HepG2 (cell line): Measurements from ENCODE around the gene CRAT. TPM values are rescaled to one million over a fixed set of nuclear protein-coding genes. Genes with fewer than 3 reads are reported as not detected.

Experiments used
- ARNT ChIP-seq: fragments of 450-650 bp; IDR thresholded peaks from 2 replicates; pipeline ENCODE4 v1.6.1; 2017
- ATF4 ChIP-seq, 2 experiments: fragments of 450-650 bp in 1 of 2; sonication (generic) in 1 of 2; formaldehyde crosslinking; IDR thresholded peaks; 2 replicates each; pipeline versions ENCODE4 v1.5.0 to v1.8.0; 2020 to 2022; ENCODE audit warnings: mild to moderate bottlenecking in 1 of 2, missing genetic modification reagents in 1 of 2
- ATF5 ChIP-seq: sonication (generic); formaldehyde crosslinking; IDR thresholded peaks from 2 replicates; pipeline ENCODE4 v1.4.0; 2020; ENCODE audit warnings: mild to moderate bottlenecking, low read depth, missing genetic modification reagents
- CREB1 ChIP-seq, 2 experiments: fragments of 450-650 bp in 1 of 2; IDR thresholded peaks; 2 replicates each; pipeline ENCODE4 v1.6.1; 2016 to 2017; ENCODE audit warnings: control low read depth in 1 of 2, mild to moderate bottlenecking in 1 of 2, missing compliant biosample characterization in 1 of 2, missing genetic modification characterization in 1 of 2
- DNMT3B ChIP-seq: conservative IDR thresholded peaks from 2 replicates; pipeline ENCODE4 v1.6.1; 2016; ENCODE audit warnings: missing biosample characterization, control low read depth
- SP140L ChIP-seq: sonication (generic); formaldehyde crosslinking; IDR thresholded peaks from 2 replicates; pipeline ENCODE4 v1.4.0; 2020; ENCODE audit warnings: missing genetic modification reagents, borderline replicate concordance
- YY1 ChIP-seq: IDR thresholded peaks from 2 replicates; pipeline ENCODE4 v1.6.1; 2011; ENCODE audit warnings: low read length, low read depth, moderate library complexity, mild to moderate bottlenecking; ENCODE audit not compliant: insufficient read depth, insufficient replicate concordance
- ZNF142 ChIP-seq: sonication (generic); formaldehyde crosslinking; IDR thresholded peaks from 2 replicates; pipeline ENCODE4 v1.4.0; 2020; ENCODE audit warnings: missing genetic modification reagents
- ZNF329 ChIP-seq: sonication (generic); formaldehyde crosslinking; IDR thresholded peaks from 2 replicates; pipeline ENCODE4 v1.9.0; 2021; ENCODE audit warnings: low read depth, mild to moderate bottlenecking, missing genetic modification reagents
- ZNF44 ChIP-seq: sonication (generic); formaldehyde crosslinking; IDR thresholded peaks from 2 replicates; pipeline ENCODE4 v1.5.1; 2020; ENCODE audit warnings: mild to moderate bottlenecking, missing genetic modification reagents
- ZNF562 ChIP-seq: sonication (generic); formaldehyde crosslinking; IDR thresholded peaks from 2 replicates; pipeline ENCODE4 v1.8.0; 2022; ENCODE audit warnings: missing genetic modification reagents, borderline replicate concordance
- ZNF773 ChIP-seq: sonication (generic); formaldehyde crosslinking; IDR thresholded peaks from 2 replicates; pipeline ENCODE4 v1.4.0; 2020; ENCODE audit warnings: missing genetic modification reagents, borderline replicate concordance
- polyA plus RNA-seq, 8 experiments: library from polyadenylated mRNA; depleted of rRNA in 3 of 8; stranded (reverse) in 7 of 8; unstranded in 1 of 8; fragments of >200 nt; fragmentation: Illumina TruSeq in 4 of 8; extraction: Trizol in 4 of 8; gene quantifications; 2 replicates each; pipeline versions ENCODE4 v1.2.1 to v1.2.3, GENCODE V29; 2011 to 2016; ENCODE audit warnings: low read depth in 4 of 8, missing spikeins in 1 of 8, mixed read lengths in 1 of 8; ENCODE audit not compliant: insufficient read depth in 1 of 8
- total RNA-seq, 5 experiments: library from RNA; depleted of rRNA; stranded (reverse); fragments of >200 nt; fragmentation: Illumina TruSeq; extraction: Trizol; gene quantifications; 2 replicates each; pipeline ENCODE4 v1.2.3, GENCODE V29; 2016; ENCODE audit warnings: low read depth in 1 of 5
- TF ChIP-seq, protein P1 (sequence below): IDR thresholded peaks from 2 replicates; pipeline ENCODE4 v1.6.1; 2018; ENCODE audit warnings: missing genetic modification reagents, mild to moderate bottlenecking, missing compliant biosample characterization
- TF ChIP-seq, protein P2 (sequence below): sonication (generic); formaldehyde crosslinking; conservative IDR thresholded peaks from 2 replicates; pipeline ENCODE4 v1.4.0; 2020; ENCODE audit warnings: mild to moderate bottlenecking, missing genetic modification reagents, moderate library complexity
- TF ChIP-seq, protein P3 (sequence below): sonication (generic); formaldehyde crosslinking; IDR thresholded peaks from 2 replicates; pipeline ENCODE4 v1.4.0; 2020; ENCODE audit warnings: mild to moderate bottlenecking, missing genetic modification reagents

Gene CRAT
- total and polyA plus RNA-seq, 2 of the 13 experiments (the other 11 are each of a cell fraction or from before 2014, with no cell fraction given) = 26.1 to 26.6 TPM

- TF ChIP-seq ZNF142 (CRISPR knock-in tag) = no peak
- TF ChIP-seq ZNF562 = no peak
- TF ChIP-seq ZNF773 (CRISPR knock-in tag) = peak; percentile 43; the same call in 1 of the 2 replicates
- no peak for TF ChIP-seq ATF5 (CRISPR knock-in tag)
- no peak for TF ChIP-seq ZNF44 (CRISPR knock-in tag)
- peak; percentile 99 for TF ChIP-seq YY1
- TF ChIP-seq SP140L = no peak
- no peak for TF ChIP-seq ARNT
- TF ChIP-seq, protein P1, sequence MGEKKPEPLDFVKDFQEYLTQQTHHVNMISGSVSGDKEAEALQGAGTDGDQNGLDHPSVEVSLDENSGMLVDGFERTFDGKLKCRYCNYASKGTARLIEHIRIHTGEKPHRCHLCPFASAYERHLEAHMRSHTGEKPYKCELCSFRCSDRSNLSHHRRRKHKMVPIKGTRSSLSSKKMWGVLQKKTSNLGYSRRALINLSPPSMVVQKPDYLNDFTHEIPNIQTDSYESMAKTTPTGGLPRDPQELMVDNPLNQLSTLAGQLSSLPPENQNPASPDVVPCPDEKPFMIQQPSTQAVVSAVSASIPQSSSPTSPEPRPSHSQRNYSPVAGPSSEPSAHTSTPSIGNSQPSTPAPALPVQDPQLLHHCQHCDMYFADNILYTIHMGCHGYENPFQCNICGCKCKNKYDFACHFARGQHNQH (CRISPR knock-in tag) = no peak
- TF ChIP-seq, protein P2, sequence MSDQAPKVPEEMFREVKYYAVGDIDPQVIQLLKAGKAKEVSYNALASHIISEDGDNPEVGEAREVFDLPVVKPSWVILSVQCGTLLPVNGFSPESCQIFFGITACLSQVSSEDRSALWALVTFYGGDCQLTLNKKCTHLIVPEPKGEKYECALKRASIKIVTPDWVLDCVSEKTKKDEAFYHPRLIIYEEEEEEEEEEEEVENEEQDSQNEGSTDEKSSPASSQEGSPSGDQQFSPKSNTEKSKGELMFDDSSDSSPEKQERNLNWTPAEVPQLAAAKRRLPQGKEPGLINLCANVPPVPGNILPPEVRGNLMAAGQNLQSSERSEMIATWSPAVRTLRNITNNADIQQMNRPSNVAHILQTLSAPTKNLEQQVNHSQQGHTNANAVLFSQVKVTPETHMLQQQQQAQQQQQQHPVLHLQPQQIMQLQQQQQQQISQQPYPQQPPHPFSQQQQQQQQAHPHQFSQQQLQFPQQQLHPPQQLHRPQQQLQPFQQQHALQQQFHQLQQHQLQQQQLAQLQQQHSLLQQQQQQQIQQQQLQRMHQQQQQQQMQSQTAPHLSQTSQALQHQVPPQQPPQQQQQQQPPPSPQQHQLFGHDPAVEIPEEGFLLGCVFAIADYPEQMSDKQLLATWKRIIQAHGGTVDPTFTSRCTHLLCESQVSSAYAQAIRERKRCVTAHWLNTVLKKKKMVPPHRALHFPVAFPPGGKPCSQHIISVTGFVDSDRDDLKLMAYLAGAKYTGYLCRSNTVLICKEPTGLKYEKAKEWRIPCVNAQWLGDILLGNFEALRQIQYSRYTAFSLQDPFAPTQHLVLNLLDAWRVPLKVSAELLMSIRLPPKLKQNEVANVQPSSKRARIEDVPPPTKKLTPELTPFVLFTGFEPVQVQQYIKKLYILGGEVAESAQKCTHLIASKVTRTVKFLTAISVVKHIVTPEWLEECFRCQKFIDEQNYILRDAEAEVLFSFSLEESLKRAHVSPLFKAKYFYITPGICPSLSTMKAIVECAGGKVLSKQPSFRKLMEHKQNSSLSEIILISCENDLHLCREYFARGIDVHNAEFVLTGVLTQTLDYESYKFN (CRISPR knock-in tag) = no peak
- peak; percentile 23; the same call in 1 of the 2 replicates for TF ChIP-seq ZNF329 (CRISPR knock-in tag)
- no peak for TF ChIP-seq CREB1 (IDR thresholded peaks at IDR 0.05)
- TF ChIP-seq CREB1 (CRISPR knock-in tag; IDR thresholded peaks at IDR 0.05) = no peak
- TF ChIP-seq ATF4 (CRISPR knock-in tag; IDR thresholded peaks at IDR 0.05) = no peak
- TF ChIP-seq, protein P3, sequence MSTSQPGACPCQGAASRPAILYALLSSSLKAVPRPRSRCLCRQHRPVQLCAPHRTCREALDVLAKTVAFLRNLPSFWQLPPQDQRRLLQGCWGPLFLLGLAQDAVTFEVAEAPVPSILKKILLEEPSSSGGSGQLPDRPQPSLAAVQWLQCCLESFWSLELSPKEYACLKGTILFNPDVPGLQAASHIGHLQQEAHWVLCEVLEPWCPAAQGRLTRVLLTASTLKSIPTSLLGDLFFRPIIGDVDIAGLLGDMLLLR (CRISPR knock-in tag) = peak; percentile 12; the same call in 1 of the 2 replicates
- TF ChIP-seq DNMT3B (CRISPR knock-in tag) = peak; percentile 36; the same call in 1 of the 2 replicates
These were observed at the start of gene CRAT, which contains the start of gene PTPA (continued) for GRCh38 chr9:129110740-129111527.
